ENCODE measurements around the gene LRRC45. TPM values are rescaled to one million over a fixed set of nuclear protein-coding genes. Genes with fewer than 3 reads are reported as not detected.

LRRC45 gene
- total RNA-seq, 5 donors from 2014 or later (not counting 1 experiment from before 2014, with no cell fraction given): 13.3 to 28.5 (median 22.3) TPM

DNA sequence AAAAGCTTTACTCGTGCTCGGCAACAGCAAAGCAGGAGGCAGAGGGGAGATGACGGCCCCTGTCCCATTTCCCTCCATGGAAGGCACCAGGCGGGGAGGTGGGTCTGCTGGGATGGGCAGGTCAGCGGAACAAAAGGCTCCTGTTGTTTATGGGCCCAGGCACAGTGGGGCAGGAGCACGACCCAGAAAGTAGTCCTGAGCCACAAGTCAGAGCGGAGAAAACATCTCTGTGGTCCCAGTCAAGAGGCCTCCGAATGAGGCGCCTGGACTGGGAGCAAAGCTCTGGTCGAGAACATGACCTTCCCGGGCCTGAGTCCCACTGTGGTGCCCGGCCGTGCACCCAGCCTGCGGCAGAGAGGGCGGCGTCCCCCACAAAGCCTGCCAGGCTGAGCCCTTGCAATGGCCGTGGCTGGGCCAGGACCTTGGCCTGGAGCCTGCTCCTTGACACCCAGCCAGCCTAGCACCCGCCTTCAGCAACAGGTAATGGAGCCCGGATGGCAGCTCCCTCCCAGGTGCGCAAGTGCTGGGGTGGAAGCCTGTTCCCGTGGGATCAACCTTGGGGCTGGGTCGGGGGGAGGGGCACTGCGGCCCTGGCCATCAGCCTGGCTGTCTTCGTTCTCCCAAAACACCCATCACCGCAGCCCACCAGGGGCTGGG, 24.9 kb downstream of the LRRC45 start:
- no peak for ATAC-seq (replicated peaks in 1 of 4)
- no peak overlapping the region for H3K27ac ChIP-seq (ENCODE audit: low read length)
- H3K27me3 ChIP-seq (replicated peaks in 1 of 2; ENCODE audit: control insufficient read depth in 2 of 2, extremely low read depth in 1 of 2, insufficient read depth in 2 of 2, low read length in 1 of 2): no peaks in the 10 kb centered on the region
- H3K27ac Mint-ChIP-seq: no peak overlapping the region
- no peak overlapping the region for H3K4me3 ChIP-seq (ENCODE audit: control insufficient read depth in 1 of 2, extremely low read depth in 1 of 2, low read length in 1 of 2)
- no peaks in the 10 kb centered on the region for H3K9me3 Mint-ChIP-seq
- 97% methylated on average over 20 of the region's 25 CpGs for WGBS (ENCODE audit: insufficient coverage)
- ChIA-PET CTCF (interaction anchor here in 1 of 2 donors (0.9 kb wide), 1 partner anchor 10 kb away, joined by 5 read pairs; the partner anchor contains the start of gene DCXR), POLR2A (no interaction called here)
- no peak for DNase-seq
- H3K36me3 ChIP-seq (ENCODE audit: control insufficient read depth in 2 of 2, extremely low read depth in 1 of 2, insufficient read depth in 1 of 2, low read length in 1 of 2): peaks cover 4 to 8% of the 10 kb centered on the region in 2 donors
- peaks cover 7 to 30% of the 10 kb centered on the region in 2 experiments for H3K4me1 ChIP-seq (ENCODE audit: control insufficient read depth in 1 of 2, extremely low read depth in 1 of 2, insufficient read depth in 2 of 2, low read length in 2 of 2)
- no peaks in the 10 kb centered on the region for H3K27me3 Mint-ChIP-seq
- H3K4me3 Mint-ChIP-seq: peak overlapping the region in 2 of 3 donors; percentile 29 to 36
- peaks cover 5 to 16% (median 14%) of the 10 kb centered on the region in 3 donors for H3K4me1 Mint-ChIP-seq
- no peaks in the 10 kb centered on the region for H3K9me3 ChIP-seq
- H3K36me3 Mint-ChIP-seq: peaks cover 7% of the 10 kb centered on the region

DNA sequence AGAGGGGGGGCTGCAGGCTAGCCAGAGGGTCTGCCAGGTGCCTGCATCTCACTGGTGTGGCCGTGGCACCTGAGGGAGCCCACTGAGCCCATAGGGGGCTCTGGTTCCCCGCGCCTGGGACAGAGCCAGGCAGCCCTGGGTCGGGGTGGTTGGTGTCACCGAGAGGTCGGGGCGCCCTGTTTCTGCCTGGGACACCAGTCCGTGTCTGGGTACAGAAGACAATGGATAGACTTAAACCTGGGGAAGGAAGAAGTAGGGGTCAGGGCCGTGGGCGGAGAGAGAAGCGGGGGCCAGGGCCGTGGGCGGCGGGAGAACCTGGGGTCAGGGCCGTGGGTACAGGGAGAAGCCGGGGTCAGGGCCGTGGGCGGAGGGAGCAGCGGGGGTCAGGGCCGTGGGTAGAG, 25.5 kb downstream of the LRRC45 start:
- Mint-ChIP-seq H3K27ac (no peak overlapping the region), H3K36me3 (peaks cover 7% of the 10 kb centered on the region), H3K27me3 (no peaks in the 10 kb centered on the region), H3K4me1 (peaks cover 5 to 21% (median 18%) of the 10 kb centered on the region in 3 donors), H3K4me3 (peak overlapping the region in 2 of 3 donors; percentile 24 to 46), H3K9me3 (no peaks in the 10 kb centered on the region)
- H3K4me1 ChIP-seq (ENCODE audit: control insufficient read depth in 1 of 2, extremely low read depth in 1 of 2, insufficient read depth in 2 of 2, low read length in 2 of 2): peaks cover 9 to 35% of the 10 kb centered on the region in 2 experiments
- H3K9me3 ChIP-seq: no peaks in the 10 kb centered on the region
- H3K27ac ChIP-seq (ENCODE audit: low read length): no peak overlapping the region
- POLR2A ChIA-PET: no interaction called here
- DNase-seq (no peak), ATAC-seq (replicated peaks in 1 of 4) (no peak)
- CTCF ChIA-PET: interaction anchor here in 1 of 2 donors (0.9 kb wide), 1 partner anchor 11 kb away, joined by 5 read pairs; the partner anchor contains the start of gene DCXR
- H3K36me3 ChIP-seq (ENCODE audit: control insufficient read depth in 2 of 2, extremely low read depth in 1 of 2, insufficient read depth in 1 of 2, low read length in 1 of 2): peaks cover 4 to 8% of the 10 kb centered on the region in 2 donors
- H3K4me3 ChIP-seq (ENCODE audit: control insufficient read depth in 1 of 2, extremely low read depth in 1 of 2, low read length in 1 of 2): no peak overlapping the region
- WGBS (ENCODE audit: insufficient coverage): 94% methylated on average over 20 of the region's 20 CpGs
- H3K27me3 ChIP-seq (replicated peaks in 1 of 2; ENCODE audit: control insufficient read depth in 2 of 2, extremely low read depth in 1 of 2, insufficient read depth in 2 of 2, low read length in 1 of 2): no peaks in the 10 kb centered on the region

DNA sequence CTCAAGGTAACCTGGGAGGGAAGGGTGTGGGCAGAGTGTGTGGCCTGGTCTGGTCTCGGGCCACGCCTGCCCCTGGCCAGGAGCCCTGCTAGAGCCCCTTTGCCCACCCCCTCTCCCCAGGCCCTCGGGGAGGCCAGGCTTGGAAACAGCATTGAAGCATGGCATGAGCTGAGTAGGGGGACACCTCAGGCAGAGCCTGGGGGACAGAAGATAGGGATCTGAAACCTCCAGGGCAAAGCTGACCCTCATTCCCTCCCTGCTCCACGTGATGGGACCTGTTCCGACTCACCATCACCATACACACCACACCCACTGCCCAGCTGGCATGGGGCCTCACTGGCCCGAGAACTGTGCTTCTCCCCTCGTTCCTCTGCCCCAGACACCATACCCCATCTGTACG, 26.0 kb downstream of the LRRC45 start:
- no peak overlapping the region for H3K27ac Mint-ChIP-seq
- ChIA-PET CTCF (no interaction called here), POLR2A (no interaction called here)
- Histone ChIP-seq H3K36me3 (ENCODE audit: control insufficient read depth in 2 of 2, extremely low read depth in 1 of 2, insufficient read depth in 1 of 2, low read length in 1 of 2) (peaks cover 4 to 13% of the 10 kb centered on the region in 2 donors), H3K4me3 (ENCODE audit: control insufficient read depth in 1 of 2, extremely low read depth in 1 of 2, low read length in 1 of 2) (no peak overlapping the region), H3K9me3 (no peaks in the 10 kb centered on the region), H3K27ac (ENCODE audit: low read length) (no peak overlapping the region), H3K27me3 (replicated peaks in 1 of 2; ENCODE audit: control insufficient read depth in 2 of 2, extremely low read depth in 1 of 2, insufficient read depth in 2 of 2, low read length in 1 of 2) (no peaks in the 10 kb centered on the region), H3K4me1 (ENCODE audit: control insufficient read depth in 1 of 2, extremely low read depth in 1 of 2, insufficient read depth in 2 of 2, low read length in 2 of 2) (peaks cover 9 to 40% of the 10 kb centered on the region in 2 experiments)
- peak overlapping the region; percentile 9 to 31 (median 25) for H3K4me3 Mint-ChIP-seq
- no peaks in the 10 kb centered on the region for H3K9me3 Mint-ChIP-seq
- DNase-seq (no peak), ATAC-seq (replicated peaks in 1 of 4) (no peak)
- WGBS (ENCODE audit: insufficient coverage): 100% methylated on average over 2 of the region's 8 CpGs
- peaks cover 5 to 23% (median 18%) of the 10 kb centered on the region in 3 donors for H3K4me1 Mint-ChIP-seq
- H3K27me3 Mint-ChIP-seq: no peaks in the 10 kb centered on the region
- H3K36me3 Mint-ChIP-seq: peaks cover 7% of the 10 kb centered on the region

DNA sequence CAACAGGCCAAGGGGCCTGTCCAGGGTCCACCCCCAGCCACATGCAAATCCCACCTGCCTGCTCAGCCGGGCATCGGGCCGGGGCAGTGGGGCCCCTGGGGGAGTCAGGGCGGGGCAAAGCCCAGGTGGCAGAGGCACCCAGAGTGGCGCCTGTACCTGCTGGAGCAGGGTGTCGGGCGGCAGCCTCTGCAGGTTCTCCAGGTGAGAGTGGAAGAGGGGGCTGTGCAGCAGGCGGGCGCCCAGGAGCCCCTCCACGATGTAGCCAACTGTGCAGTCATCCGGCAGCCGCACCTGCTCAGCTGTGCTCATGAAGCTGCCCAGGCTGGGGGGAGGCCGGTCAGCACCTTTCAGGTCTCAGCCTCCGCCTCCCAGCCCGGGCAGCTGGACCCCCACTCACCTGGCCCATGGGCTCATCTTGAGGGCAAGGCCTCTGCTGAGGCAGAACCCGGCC, 26.4 kb downstream of the LRRC45 start:
- ATAC-seq (replicated peaks in 1 of 4) (no peak), DNase-seq (no peak)
- Mint-ChIP-seq H3K4me3 (peak overlapping the region in 2 of 3 donors; percentile 9 to 25), H3K36me3 (peaks cover 7% of the 10 kb centered on the region), H3K27me3 (no peaks in the 10 kb centered on the region), H3K9me3 (no peaks in the 10 kb centered on the region), H3K27ac (no peak overlapping the region), H3K4me1 (peaks cover 5 to 23% (median 18%) of the 10 kb centered on the region in 3 donors)
- Histone ChIP-seq H3K36me3 (ENCODE audit: control insufficient read depth in 2 of 2, extremely low read depth in 1 of 2, insufficient read depth in 1 of 2, low read length in 1 of 2) (peaks cover 4 to 17% of the 10 kb centered on the region in 2 donors), H3K27ac (ENCODE audit: low read length) (no peak overlapping the region), H3K27me3 (replicated peaks in 1 of 2; ENCODE audit: control insufficient read depth in 2 of 2, extremely low read depth in 1 of 2, insufficient read depth in 2 of 2, low read length in 1 of 2) (no peaks in the 10 kb centered on the region), H3K4me3 (ENCODE audit: control insufficient read depth in 1 of 2, extremely low read depth in 1 of 2, low read length in 1 of 2) (no peak overlapping the region), H3K9me3 (no peaks in the 10 kb centered on the region), H3K4me1 (ENCODE audit: control insufficient read depth in 1 of 2, extremely low read depth in 1 of 2, insufficient read depth in 2 of 2, low read length in 2 of 2) (peaks cover 9 to 40% of the 10 kb centered on the region in 2 experiments)
- WGBS (ENCODE audit: insufficient coverage): 91% methylated on average over 13 of the region's 16 CpGs
- ChIA-PET POLR2A (interaction anchor here in 1 of 2 donors (0.6 kb wide), 1 partner anchor 193 kb away, joined by 3 read pairs; no protein-coding TSS in a partner anchor), CTCF (no interaction called here)

DNA sequence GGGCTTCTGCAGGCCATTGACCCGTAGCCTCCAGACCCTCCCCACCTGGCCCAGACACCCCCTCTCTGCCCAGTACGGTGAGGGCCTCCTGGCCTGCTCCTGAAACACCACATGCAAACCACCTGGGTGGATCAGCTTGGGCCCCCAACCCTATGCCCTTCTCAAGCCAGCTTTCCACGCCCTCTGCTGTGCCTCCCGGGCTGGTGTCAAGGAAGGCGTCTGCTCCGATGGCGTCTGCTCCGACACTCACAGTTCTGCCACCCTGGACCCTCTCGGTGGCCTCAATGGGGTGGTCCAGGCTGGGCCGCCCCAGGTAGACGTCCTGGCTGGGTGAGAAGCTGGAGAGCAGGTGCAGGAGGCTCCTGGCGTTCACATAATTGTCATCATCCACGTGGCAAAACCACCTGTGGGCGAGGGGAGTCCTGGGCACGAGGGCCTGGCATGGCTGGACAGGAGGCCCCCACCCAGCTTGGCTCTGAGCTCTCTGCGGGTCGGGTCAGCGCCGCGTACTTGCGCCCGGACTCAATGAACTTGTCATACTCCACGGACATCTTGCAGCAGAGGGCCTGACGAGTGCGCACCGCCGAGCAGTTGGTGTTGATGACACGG, 27.2 kb downstream of the LRRC45 start:
- ChIA-PET POLR2A (interaction anchor here in 1 of 2 donors (0.6 kb wide), 1 partner anchor 192 kb away, joined by 3 read pairs; no protein-coding TSS in a partner anchor), CTCF (interaction anchor here in 1 of 2 donors (1.0 kb wide), 1 partner anchor 13 kb away, joined by 4 read pairs; the partner anchor contains the start of gene DCXR)
- WGBS (ENCODE audit: insufficient coverage): 94% methylated on average over 26 of the region's 28 CpGs
- no peak for ATAC-seq (replicated peaks in 1 of 4)
- Mint-ChIP-seq H3K4me1 (peaks cover 5 to 26% (median 18%) of the 10 kb centered on the region in 3 donors), H3K27ac (peak overlapping the region in 1 of 2 donors; percentile 88), H3K4me3 (peak overlapping the region; percentile 80 to 87 (median 86)), H3K36me3 (peaks cover 7% of the 10 kb centered on the region), H3K9me3 (no peaks in the 10 kb centered on the region), H3K27me3 (no peaks in the 10 kb centered on the region)
- H3K9me3 ChIP-seq: no peaks in the 10 kb centered on the region
- H3K27me3 ChIP-seq (replicated peaks in 1 of 2; ENCODE audit: control insufficient read depth in 2 of 2, extremely low read depth in 1 of 2, insufficient read depth in 2 of 2, low read length in 1 of 2): no peaks in the 10 kb centered on the region
- H3K4me1 ChIP-seq (ENCODE audit: control insufficient read depth in 1 of 2, extremely low read depth in 1 of 2, insufficient read depth in 2 of 2, low read length in 2 of 2): peaks cover 9 to 45% of the 10 kb centered on the region in 2 experiments
- peaks cover 4 to 24% of the 10 kb centered on the region in 2 donors for H3K36me3 ChIP-seq (ENCODE audit: control insufficient read depth in 2 of 2, extremely low read depth in 1 of 2, insufficient read depth in 1 of 2, low read length in 1 of 2)
- DNase-seq: no peak
- H3K4me3 ChIP-seq (ENCODE audit: control insufficient read depth in 1 of 2, extremely low read depth in 1 of 2, low read length in 1 of 2): peak overlapping the region; percentile 39 to 51
- no peak overlapping the region for H3K27ac ChIP-seq (ENCODE audit: low read length)
